Hindlimb muscle (tissue), 1 donor: ENCODE data around the gene OVCA2. TPM values are rescaled to one million over a fixed set of nuclear protein-coding genes. Genes with fewer than 3 reads are reported as not detected.

Experiments
- DNase-seq: peaks from one replicate; pipeline ENCODE4 v3.0.0-alpha.2; 2013
- polyA plus RNA-seq: library from polyadenylated mRNA; unstranded; fragments of 120-200 nt; gene quantifications from one replicate; pipeline ENCODE4 v1.2.1, GENCODE V29; 2013; ENCODE audit not compliant: insufficient read length

Gene OVCA2
- polyA plus RNA-seq, 1 donor: 12.6 TPM

GRCh38 chr17:2087597-2088211 is 45.9 kb downstream of the OVCA2 start:
- DNase-seq: peak; percentile 68

GRCh38 chr17:2089021-2089422 is 47.2 kb downstream of the OVCA2 start:
- peak; percentile 69 for DNase-seq

- DNase-seq: no peak
Observed at GRCh38 chr17:2090210-2090641, 48.4 kb downstream of the OVCA2 start.

GRCh38 chr17:2090804-2091534 is 49.1 kb downstream of the OVCA2 start:
- DNase-seq: peak; percentile 83

- DNase-seq: no peak
Observed at GRCh38 chr17:2092253-2092652, 50.4 kb downstream of the OVCA2 start.

Other genes with a start within 250 kb of the OVCA2 start
- gene SMYD4, start 212.1 kb upstream of the OVCA2 start, polyA plus RNA-seq: 10.4 TPM
- gene RPA1, start 212.0 kb upstream of the OVCA2 start, polyA plus RNA-seq: 40.3 TPM
- gene RTN4RL1, start 16.7 kb upstream of the OVCA2 start, polyA plus RNA-seq: 2.9 TPM
- 40.0 TPM for gene DPH1, start 11.9 kb upstream of the OVCA2 start, polyA plus RNA-seq
- gene HIC1, start 13.1 kb downstream of the OVCA2 start, polyA plus RNA-seq: 33.7 TPM